Vagina (tissue), 2 donors: ENCODE data around the gene SMOC2. TPM values are rescaled to one million over a fixed set of nuclear protein-coding genes. Genes with fewer than 3 reads are reported as not detected.

Source experiments
- DNase-seq, 2 donors: peaks; one replicate each; pipeline ENCODE4 v3.0.0-alpha.2; 2017; ENCODE audit errors: extremely low spot score in 2 of 2
- H3K27ac ChIP-seq: fragments of 200-600 bp; sonication (generic); one replicate; pipeline ENCODE4 v1.5.1; 2019
- H3K27me3 ChIP-seq: fragments of 200-600 bp; sonication (generic); one replicate; pipeline ENCODE4 v1.5.1; 2019
- H3K36me3 ChIP-seq, 2 donors: fragments of 200-600 bp; sonication (generic); one replicate each; pipeline ENCODE4 v1.5.1; 2017 to 2019
- H3K4me1 ChIP-seq: fragments of 200-600 bp; sonication (generic); one replicate; pipeline ENCODE4 v1.5.1; 2019
- H3K4me3 ChIP-seq, 2 donors: fragments of 200-600 bp; sonication (generic); 1 replicate in 1 of 2; 2 replicates in 1 of 2; pipeline ENCODE4 v1.5.1; 2016 to 2019
- H3K9me3 ChIP-seq: fragments of 200-600 bp; sonication (generic); one replicate; pipeline ENCODE4 v1.5.1; 2019
- POLR2A ChIP-seq, 2 donors: fragments of 450-650 bp; IDR thresholded peaks; one replicate each; pipeline ENCODE4 v1.6.1; 2017; ENCODE audit warnings: antibody characterized with exemption in 2 of 2, mild to moderate bottlenecking in 2 of 2, moderate library complexity in 2 of 2
- POLR2AphosphoS5 ChIP-seq, 2 donors: sonication (generic); formaldehyde crosslinking; IDR thresholded peaks; one replicate each; pipeline ENCODE4 v1.9.0; 2017; ENCODE audit warnings: antibody characterized with exemption in 2 of 2, mild to moderate bottlenecking in 2 of 2, low read depth in 1 of 2; ENCODE audit not compliant: insufficient read depth in 1 of 2
- intact Hi-C: fragments of 100-400 bp; cut with DNase I; formaldehyde crosslinking; loops from one replicate; pipeline ENCODE4 v1.15.1; 2023
- total RNA-seq: library from RNA; depleted of rRNA; stranded (reverse); fragments of >200 nt; gene quantifications from one replicate; pipeline ENCODE4 v1.2.3, GENCODE V29; 2016
- TF ChIP-seq, protein P1 (sequence below), 3 experiments: fragments of 450-650 bp in 2 of 3; fragments of 200-600 bp in 1 of 3; sonication (generic) in 1 of 3; IDR thresholded peaks; one replicate each; pipeline ENCODE4 v1.5.1; 2017 to 2019; ENCODE audit warnings: antibody characterized with exemption in 3 of 3, mild to moderate bottlenecking in 2 of 3, moderate library complexity in 2 of 3

Gene SMOC2
- total RNA-seq, 1 donor from 2014 or later, result 22.1 TPM

DNA sequence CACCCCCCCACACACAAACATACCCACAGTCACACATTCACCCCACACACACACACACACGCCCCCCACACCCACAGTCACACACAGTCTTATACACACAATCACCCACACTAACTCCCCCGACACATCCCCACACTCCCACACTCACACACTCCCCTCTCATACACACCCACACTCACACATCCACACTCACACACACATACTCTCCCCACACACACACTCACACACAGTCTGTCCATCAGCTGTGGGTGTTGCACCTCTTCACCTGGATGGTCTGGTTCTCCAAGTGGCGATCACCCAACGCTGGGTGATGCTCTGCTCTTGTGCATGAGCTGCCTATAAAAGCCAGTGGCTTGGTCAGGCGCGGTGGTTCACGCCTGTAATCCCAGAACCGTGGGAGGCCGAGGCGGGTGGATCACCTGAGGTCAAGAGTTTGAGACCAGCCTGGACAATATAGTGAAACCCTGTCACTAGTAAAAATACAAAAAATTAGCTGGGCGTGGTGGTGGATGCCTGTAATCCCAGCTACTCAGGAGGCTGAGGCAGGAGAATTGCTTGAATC is 158.9 kb downstream of the SMOC2 start:
- Histone ChIP-seq H3K27me3 (no peaks in the 10 kb centered on the region), H3K9me3 (no peaks in the 10 kb centered on the region), H3K4me3 (no peak overlapping the region), H3K36me3 (no peaks in the 10 kb centered on the region), H3K27ac (no peak overlapping the region), H3K4me1 (no peaks in the 10 kb centered on the region)
- no peak for TF ChIP-seq POLR2A (IDR thresholded peaks at IDR 0.05)
- no peak for TF ChIP-seq POLR2AphosphoS5 (IDR thresholded peaks at IDR 0.05; ENCODE audit: insufficient read depth in 1 of 2, low read depth in 1 of 2)
- TF ChIP-seq, protein P1, sequence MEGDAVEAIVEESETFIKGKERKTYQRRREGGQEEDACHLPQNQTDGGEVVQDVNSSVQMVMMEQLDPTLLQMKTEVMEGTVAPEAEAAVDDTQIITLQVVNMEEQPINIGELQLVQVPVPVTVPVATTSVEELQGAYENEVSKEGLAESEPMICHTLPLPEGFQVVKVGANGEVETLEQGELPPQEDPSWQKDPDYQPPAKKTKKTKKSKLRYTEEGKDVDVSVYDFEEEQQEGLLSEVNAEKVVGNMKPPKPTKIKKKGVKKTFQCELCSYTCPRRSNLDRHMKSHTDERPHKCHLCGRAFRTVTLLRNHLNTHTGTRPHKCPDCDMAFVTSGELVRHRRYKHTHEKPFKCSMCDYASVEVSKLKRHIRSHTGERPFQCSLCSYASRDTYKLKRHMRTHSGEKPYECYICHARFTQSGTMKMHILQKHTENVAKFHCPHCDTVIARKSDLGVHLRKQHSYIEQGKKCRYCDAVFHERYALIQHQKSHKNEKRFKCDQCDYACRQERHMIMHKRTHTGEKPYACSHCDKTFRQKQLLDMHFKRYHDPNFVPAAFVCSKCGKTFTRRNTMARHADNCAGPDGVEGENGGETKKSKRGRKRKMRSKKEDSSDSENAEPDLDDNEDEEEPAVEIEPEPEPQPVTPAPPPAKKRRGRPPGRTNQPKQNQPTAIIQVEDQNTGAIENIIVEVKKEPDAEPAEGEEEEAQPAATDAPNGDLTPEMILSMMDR (IDR thresholded peaks at IDR 0.05), result no peak
- no peak for DNase-seq
- intact Hi-C loops, result loop anchor here (5.0 kb wide), 1 partner anchor 1508 kb away; no protein-coding TSS in a partner anchor

DNA sequence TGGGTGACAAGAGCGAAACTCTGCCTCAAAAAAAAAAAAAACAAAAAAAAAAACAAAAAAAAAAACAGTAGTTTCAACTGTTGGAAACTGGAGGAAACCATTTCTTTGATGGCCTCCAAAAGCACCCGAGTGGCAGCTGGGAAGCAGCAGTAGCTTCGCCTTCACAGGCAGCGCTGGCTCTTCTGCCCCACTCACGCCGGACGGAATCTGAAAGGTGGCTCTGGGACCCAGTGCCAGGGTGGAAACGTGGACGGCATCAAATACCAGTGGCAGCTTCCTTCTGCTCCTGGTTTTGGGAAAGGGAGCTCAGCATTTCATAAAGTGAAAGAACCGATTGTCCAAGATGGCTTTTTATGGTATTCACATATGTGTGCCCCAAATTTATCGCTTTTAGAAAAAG is 159.4 kb downstream of the SMOC2 start:
- no peaks in the 10 kb centered on the region for H3K27me3 ChIP-seq
- TF ChIP-seq POLR2A (IDR thresholded peaks at IDR 0.05) (no peak), POLR2AphosphoS5 (IDR thresholded peaks at IDR 0.05; ENCODE audit: insufficient read depth in 1 of 2, low read depth in 1 of 2) (no peak)
- TF ChIP-seq, protein P1 (IDR thresholded peaks at IDR 0.05), result no peak
- intact Hi-C loops, result loop anchor here (5.0 kb wide), 1 partner anchor 1508 kb away; no protein-coding TSS in a partner anchor
- no peaks in the 10 kb centered on the region for H3K9me3 ChIP-seq
- no peak overlapping the region for H3K27ac ChIP-seq
- H3K36me3 ChIP-seq, result no peaks in the 10 kb centered on the region
- H3K4me1 ChIP-seq, result no peaks in the 10 kb centered on the region
- no peak for DNase-seq
- H3K4me3 ChIP-seq, result no peak overlapping the region

DNA sequence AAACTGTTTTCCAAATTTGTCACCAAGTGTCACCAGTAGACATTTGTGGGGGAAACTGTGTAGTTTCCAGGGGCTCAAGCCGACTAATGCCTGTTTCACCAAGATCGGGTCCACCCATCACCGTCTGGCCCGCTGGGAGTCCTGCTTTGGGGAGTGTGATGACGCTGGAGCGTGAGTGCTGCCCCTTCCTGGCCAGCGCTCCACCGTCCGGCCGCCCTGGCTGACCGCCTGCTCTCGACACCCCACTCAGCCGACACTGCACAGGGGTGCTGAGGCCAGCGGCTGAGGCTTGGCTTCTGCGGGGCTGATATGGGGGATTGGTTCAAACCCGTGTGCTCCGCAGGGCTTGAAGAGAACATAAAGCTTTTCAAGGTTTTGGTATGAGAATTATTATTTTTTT is 160.1 kb downstream of the SMOC2 start:
- intact Hi-C loops, result loop anchor here (5.0 kb wide), 1 partner anchor 1509 kb away; no protein-coding TSS in a partner anchor
- H3K36me3 ChIP-seq, result no peaks in the 10 kb centered on the region
- no peak overlapping the region for H3K27ac ChIP-seq
- no peaks in the 10 kb centered on the region for H3K4me1 ChIP-seq
- H3K9me3 ChIP-seq, result no peaks in the 10 kb centered on the region
- H3K4me3 ChIP-seq, result no peak overlapping the region
- H3K27me3 ChIP-seq, result no peaks in the 10 kb centered on the region
- TF ChIP-seq, protein P1 (IDR thresholded peaks at IDR 0.05), result no peak
- no peak for TF ChIP-seq POLR2A (IDR thresholded peaks at IDR 0.05)
- no peak for TF ChIP-seq POLR2AphosphoS5 (IDR thresholded peaks at IDR 0.05; ENCODE audit: insufficient read depth in 1 of 2, low read depth in 1 of 2)
- no peak for DNase-seq

DNA sequence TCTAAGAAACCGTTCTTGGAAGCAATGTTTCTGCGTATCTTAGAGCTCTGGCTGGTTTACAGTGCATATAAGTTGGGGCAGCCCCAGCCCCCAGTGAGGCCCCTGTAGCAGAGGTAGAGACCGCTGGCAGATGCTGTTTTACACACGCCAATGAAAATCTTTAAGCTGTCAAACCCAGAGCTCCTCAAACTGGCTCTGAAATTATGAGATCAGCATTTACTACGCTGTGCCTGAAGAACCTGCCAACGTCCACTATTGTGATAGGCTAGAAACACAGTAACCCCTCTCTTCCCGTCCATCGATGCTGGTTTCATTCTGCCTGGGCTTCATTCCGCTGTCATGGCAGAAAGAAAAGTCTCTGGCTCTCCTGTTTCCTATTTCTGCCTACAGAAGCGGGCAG is 160.6 kb downstream of the SMOC2 start:
- no peak overlapping the region for H3K27ac ChIP-seq
- no peak overlapping the region for H3K4me3 ChIP-seq
- no peak for DNase-seq
- no peak for TF ChIP-seq POLR2A (IDR thresholded peaks at IDR 0.05)
- TF ChIP-seq POLR2AphosphoS5 (IDR thresholded peaks at IDR 0.05; ENCODE audit: insufficient read depth in 1 of 2, low read depth in 1 of 2), result no peak
- TF ChIP-seq, protein P1 (IDR thresholded peaks at IDR 0.05), result no peak
- no peaks in the 10 kb centered on the region for H3K9me3 ChIP-seq
- H3K36me3 ChIP-seq, result no peaks in the 10 kb centered on the region
- H3K27me3 ChIP-seq, result no peaks in the 10 kb centered on the region
- H3K4me1 ChIP-seq, result no peaks in the 10 kb centered on the region
- intact Hi-C loops, result loop anchor here (5.0 kb wide), 1 partner anchor 1509 kb away; no protein-coding TSS in a partner anchor

DNA sequence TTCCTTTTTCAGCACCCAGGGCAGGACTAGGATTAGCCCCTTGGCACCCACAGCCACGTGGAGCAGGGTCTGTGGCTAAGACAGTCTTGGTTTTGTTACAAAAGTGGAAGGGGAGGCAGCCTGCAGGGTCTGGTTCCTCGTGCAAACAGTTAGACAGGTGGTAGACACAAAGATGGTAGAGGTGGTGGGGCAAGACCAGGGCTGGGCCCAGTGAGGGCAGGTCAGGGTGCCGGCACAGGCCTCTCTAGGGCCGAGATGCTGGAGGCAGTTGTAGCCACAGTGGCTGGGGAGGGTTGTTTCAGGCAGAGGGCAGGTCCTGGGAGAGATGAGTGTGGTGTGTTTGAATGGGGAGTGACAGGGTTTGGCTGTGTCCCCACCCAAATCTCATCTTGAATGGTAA is 161.6 kb downstream of the SMOC2 start:
- Histone ChIP-seq H3K9me3 (no peaks in the 10 kb centered on the region), H3K36me3 (no peaks in the 10 kb centered on the region), H3K4me1 (no peaks in the 10 kb centered on the region), H3K4me3 (no peak overlapping the region), H3K27me3 (no peaks in the 10 kb centered on the region), H3K27ac (no peak overlapping the region)
- intact Hi-C loops, result loop anchor here (5.0 kb wide), 1 partner anchor 1510 kb away; no protein-coding TSS in a partner anchor
- no peak for DNase-seq
- TF ChIP-seq, protein P1 (IDR thresholded peaks at IDR 0.05), result no peak
- TF ChIP-seq POLR2A (IDR thresholded peaks at IDR 0.05), result no peak
- no peak for TF ChIP-seq POLR2AphosphoS5 (IDR thresholded peaks at IDR 0.05; ENCODE audit: insufficient read depth in 1 of 2, low read depth in 1 of 2)
